CD4-positive, alpha-beta T cell treated with Interleukin-17A for 4 hours (primary cell): ENCODE measurements around the gene EFHC1.
A peak's percentile ranks its signal among the peaks of the same experiment; 100 is the strongest.
"Not testable (repeated sequence)": the region's sequence is repeated elsewhere in the genome, so short reads cannot be mapped to it uniquely, and the experiment has no call there.

ENCODE experiments used
- DNase-seq: peaks from one replicate; pipeline ENCODE4 v3.0.0-alpha.2; 2020; ENCODE audit warnings: mixed read lengths

The EFHC1 gene

GRCh38 chr6:52419809-52420667, at the start of gene EFHC1:
Gene EFHC1 (plus strand): TSS chr6:52420342. CDS start chr6:52420411, 69 bp downstream.
- DNase-seq = peak; percentile 99

- no peak for DNase-seq
These were observed 48.4 kb upstream of the EFHC1 start for GRCh38 chr6:52371656-52372191.

GRCh38 chr6:52373151-52373690, 46.9 kb upstream of the EFHC1 start:
- no peak for DNase-seq

GRCh38 chr6:52374247-52374646, 45.9 kb upstream of the EFHC1 start:
- DNase-seq = no peak

GRCh38 chr6:52375780-52376556, 44.2 kb upstream of the EFHC1 start:
- DNase-seq = peak; percentile 53

GRCh38 chr6:52376763-52377162, 43.4 kb upstream of the EFHC1 start:
- DNase-seq = no peak

- DNase-seq = peak; percentile 39
These were observed 42.5 kb upstream of the EFHC1 start for GRCh38 chr6:52377538-52378221.

GRCh38 chr6:52381249-52381648, 38.9 kb upstream of the EFHC1 start:
- no peak for DNase-seq

- DNase-seq = no peak
These were observed 35.9 kb upstream of the EFHC1 start for GRCh38 chr6:52384145-52384766.

- no peak for DNase-seq
These were observed 35.1 kb upstream of the EFHC1 start for GRCh38 chr6:52385074-52385473.

- not testable (repeated sequence) for DNase-seq
These were observed 32.0 kb upstream of the EFHC1 start for GRCh38 chr6:52388119-52388518.

GRCh38 chr6:52388790-52389189, 31.4 kb upstream of the EFHC1 start:
- no peak for DNase-seq

- DNase-seq = no peak
These were observed 30.9 kb upstream of the EFHC1 start for GRCh38 chr6:52389264-52389625.

GRCh38 chr6:52389626-52390360, 30.3 kb upstream of the EFHC1 start:
- DNase-seq = peak; percentile 83

- DNase-seq = peak; percentile 64
These were observed 29.8 kb upstream of the EFHC1 start for GRCh38 chr6:52390361-52390727.

GRCh38 chr6:52391599-52391998, 28.5 kb upstream of the EFHC1 start:
- DNase-seq = no peak

GRCh38 chr6:52392944-52393343, 27.2 kb upstream of the EFHC1 start:
- no peak for DNase-seq

GRCh38 chr6:52393780-52394179, 26.4 kb upstream of the EFHC1 start:
- peak; percentile 34 for DNase-seq

GRCh38 chr6:52394251-52394666, 25.9 kb upstream of the EFHC1 start:
- peak; percentile 41 for DNase-seq

GRCh38 chr6:52395969-52396368, 24.2 kb upstream of the EFHC1 start:
- no peak for DNase-seq

GRCh38 chr6:52399511-52400312, 20.4 kb upstream of the EFHC1 start:
- peak; percentile 57 for DNase-seq
